PC-3 (cell line): ENCODE data around the gene C17orf114.
A peak's percentile ranks its signal among the peaks of the same experiment; 100 is the strongest.

Experiments
- ATAC-seq: fragments of 200-7000 bp; cut with Tn5 transposase; 2 replicates; pipeline ENCODE4 v1.9.1; 2020; ENCODE audit warnings: mild to moderate bottlenecking, moderate library complexity
- BruUV-seq: library from RNA; stranded (reverse); fragments of 400-500 nt; replicated peaks from 2 replicates; lab custom pipeline; 2021; lab: Mats Ljungman, UMichigan
- CTCF ChIA-PET: fragments of 300-600 bp; sonication (Branson Sonifier 250); formaldehyde crosslinking; loops from one replicate; lab custom pipeline; 2022; ENCODE audit warnings: antibody characterized with exemption; lab: Charles Lee
- POLR2A ChIA-PET: fragments of 300-600 bp; sonication (Branson Sonifier 250); formaldehyde crosslinking; loops from one replicate; lab custom pipeline; 2022; ENCODE audit warnings: antibody characterized with exemption; ENCODE audit not compliant: unreplicated experiment; lab: Charles Lee
- DNase-seq: peaks from one replicate; pipeline ENCODE4 v3.0.0-alpha.2; 2015
- H2AFZ ChIP-seq: fragments of 300-600 bp; sonication (generic); 2 replicates; pipeline ENCODE4 v1.6.0; 2016; ENCODE audit warnings: antibody characterized with exemption, low read length
- H3F3A ChIP-seq: fragments of 300-600 bp; sonication (generic); one replicate; pipeline ENCODE4 v1.6.0; 2017; ENCODE audit warnings: antibody characterized with exemption, low read length, control low read depth, mild to moderate bottlenecking; ENCODE audit not compliant: unreplicated experiment
- H3K27ac ChIP-seq: fragments of 300-600 bp; sonication (generic); 2 replicates; pipeline ENCODE4 v1.5.1; 2016; ENCODE audit warnings: mild to moderate bottlenecking, low read length
- H3K27me3 ChIP-seq: fragments of 300-600 bp; sonication (generic); 2 replicates; pipeline ENCODE4 v1.6.1; 2016; ENCODE audit warnings: low read length, mixed read lengths
- H3K36me3 ChIP-seq: fragments of 300-600 bp; sonication (generic); 2 replicates; pipeline ENCODE4 v1.6.1; 2016; ENCODE audit warnings: low read depth, mixed run types, low read length, mixed read lengths
- H3K4me1 ChIP-seq: fragments of 300-600 bp; sonication (generic); 2 replicates; pipeline ENCODE4 v1.5.1; 2016; ENCODE audit warnings: low read length; ENCODE audit not compliant: insufficient read depth
- H3K4me2 ChIP-seq: fragments of 300-600 bp; sonication (generic); 2 replicates; pipeline ENCODE4 v1.6.0; 2016; ENCODE audit warnings: low read length
- H3K4me3 ChIP-seq: fragments of 300-600 bp; sonication (generic); 2 replicates; pipeline ENCODE4 v1.5.1; 2016; ENCODE audit warnings: mild to moderate bottlenecking, low read length, mixed read lengths
- H3K79me2 ChIP-seq: fragments of 300-600 bp; sonication (generic); 2 replicates; pipeline ENCODE4 v1.6.1; 2017; ENCODE audit warnings: low read length, mixed read lengths
- H3K9ac ChIP-seq: fragments of 300-600 bp; sonication (generic); 2 replicates; pipeline ENCODE4 v1.6.0; 2016; ENCODE audit warnings: mild to moderate bottlenecking, low read length
- H3K9me2 ChIP-seq: fragments of 300-600 bp; sonication (generic); replicated peaks from 2 replicates; pipeline ENCODE4 v1.6.1; 2016; ENCODE audit warnings: mixed run types, low read length, mixed read lengths
- H3K9me3 ChIP-seq: fragments of 300-600 bp; sonication (generic); 2 replicates; pipeline ENCODE4 v1.6.1; 2016; ENCODE audit warnings: low read length, mixed read lengths
- H4K20me1 ChIP-seq: fragments of 300-600 bp; sonication (generic); 2 replicates; pipeline ENCODE4 v1.6.1; 2016; ENCODE audit warnings: low read length, mixed read lengths
- EZH2 ChIP-seq: fragments of 300-600 bp; sonication (generic); IDR thresholded peaks from one replicate; pipeline ENCODE4 v1.6.1; 2017; ENCODE audit warnings: antibody characterized with exemption, mild to moderate bottlenecking, low read length; ENCODE audit not compliant: unreplicated experiment
- EZH2phosphoT487 ChIP-seq: fragments of 300-600 bp; sonication (generic); IDR thresholded peaks from 2 replicates; pipeline ENCODE4 v1.6.1; 2018; ENCODE audit warnings: mild to moderate bottlenecking, antibody characterized with exemption, low read length, borderline replicate concordance
- intact Hi-C: fragments of 100-400 bp; cut with micrococcal nuclease; formaldehyde crosslinking; loops from 2 replicates; pipeline ENCODE4 v1.9.0; 2023
- TF ChIP-seq, protein P1 (sequence below): fragments of 300-600 bp; sonication (generic); conservative IDR thresholded peaks from 2 replicates; pipeline ENCODE4 v1.5.1; 2017; ENCODE audit warnings: antibody characterized with exemption, low read depth, mild to moderate bottlenecking, low read length

Gene C17orf114

DNA sequence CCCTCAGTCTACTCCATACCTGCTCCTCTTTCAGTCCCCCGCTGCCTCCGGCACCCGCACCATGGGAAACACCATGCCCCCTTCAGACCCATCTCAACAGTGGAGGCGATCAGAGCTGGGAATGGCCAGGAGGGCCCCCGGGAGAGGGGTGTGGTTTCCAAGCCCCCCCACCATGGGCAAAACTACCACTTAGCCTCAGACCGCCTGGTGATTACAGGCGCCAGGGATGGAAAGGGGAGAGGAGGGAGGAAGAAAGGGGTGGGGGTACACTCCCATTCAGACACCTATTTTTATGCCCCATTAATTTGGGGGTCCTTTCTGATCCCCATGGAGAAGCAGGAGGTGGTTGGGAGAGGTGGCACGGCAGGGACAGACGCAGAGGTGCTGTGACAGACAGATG, at the start of gene C17orf114:
C17orf114 (minus strand) TSS at position 101 of the 400 bp plus-strand sequence.
- TF ChIP-seq, protein P1, sequence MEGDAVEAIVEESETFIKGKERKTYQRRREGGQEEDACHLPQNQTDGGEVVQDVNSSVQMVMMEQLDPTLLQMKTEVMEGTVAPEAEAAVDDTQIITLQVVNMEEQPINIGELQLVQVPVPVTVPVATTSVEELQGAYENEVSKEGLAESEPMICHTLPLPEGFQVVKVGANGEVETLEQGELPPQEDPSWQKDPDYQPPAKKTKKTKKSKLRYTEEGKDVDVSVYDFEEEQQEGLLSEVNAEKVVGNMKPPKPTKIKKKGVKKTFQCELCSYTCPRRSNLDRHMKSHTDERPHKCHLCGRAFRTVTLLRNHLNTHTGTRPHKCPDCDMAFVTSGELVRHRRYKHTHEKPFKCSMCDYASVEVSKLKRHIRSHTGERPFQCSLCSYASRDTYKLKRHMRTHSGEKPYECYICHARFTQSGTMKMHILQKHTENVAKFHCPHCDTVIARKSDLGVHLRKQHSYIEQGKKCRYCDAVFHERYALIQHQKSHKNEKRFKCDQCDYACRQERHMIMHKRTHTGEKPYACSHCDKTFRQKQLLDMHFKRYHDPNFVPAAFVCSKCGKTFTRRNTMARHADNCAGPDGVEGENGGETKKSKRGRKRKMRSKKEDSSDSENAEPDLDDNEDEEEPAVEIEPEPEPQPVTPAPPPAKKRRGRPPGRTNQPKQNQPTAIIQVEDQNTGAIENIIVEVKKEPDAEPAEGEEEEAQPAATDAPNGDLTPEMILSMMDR = no peak
- TF ChIP-seq EZH2phosphoT487 (no peak), EZH2 (no peak)
- no peak within 1 kb of the TSS for H3K9ac ChIP-seq
- intact Hi-C loops = no loop called here
- H3K4me1 ChIP-seq = 0 out of 2 replicates have a peak, but pooled peaks cover 5% of the 10 kb centered on the region
- H4K20me1 ChIP-seq = no peaks in the 10 kb centered on the region
- no peak for DNase-seq
- H3K27ac ChIP-seq = no peak within 1 kb of the TSS
- POLR2A ChIA-PET = no interaction called here
- no peak within 1 kb of the TSS for H2AFZ ChIP-seq
- ATAC-seq = no peak
- no peak within 1 kb of the TSS for H3K4me2 ChIP-seq
- H3K9me3 ChIP-seq = no peaks in the 10 kb centered on the region
- peaks cover 7% of the 10 kb centered on the region for H3K79me2 ChIP-seq
- H3K4me3 ChIP-seq = no peak within 1 kb of the TSS
- H3F3A ChIP-seq = no peaks in the 10 kb centered on the region
- no TSS peak for BruUV-seq
- CTCF ChIA-PET = no interaction called here
- no peaks in the 10 kb centered on the region for H3K9me2 ChIP-seq
- H3K27me3 ChIP-seq = no peaks in the 10 kb centered on the region
- H3K36me3 ChIP-seq = peaks cover 5% of the 10 kb centered on the region; the same call in 1 of the 2 replicates

DNA sequence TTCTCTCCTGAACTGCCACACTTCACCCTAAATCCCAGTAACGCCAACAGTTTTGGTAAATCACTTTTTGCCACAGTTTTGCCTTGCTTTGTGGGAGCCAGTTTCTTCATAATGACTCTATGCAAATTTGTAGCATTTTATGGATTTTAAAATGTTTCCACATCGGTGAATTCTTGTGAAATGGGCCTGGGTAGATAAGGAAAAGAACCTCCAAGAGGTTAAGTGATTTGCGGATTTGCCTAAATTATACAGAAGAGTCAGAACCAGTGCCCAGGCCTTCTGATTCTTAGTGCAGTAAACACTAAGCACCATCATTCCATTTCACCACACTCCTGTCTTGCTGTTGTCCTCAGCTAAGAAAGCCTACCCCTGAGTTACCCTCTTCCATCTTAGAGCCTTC, 49.0 kb upstream of the C17orf114 start:
- no peak overlapping the region for H2AFZ ChIP-seq
- peaks cover 65% of the 10 kb centered on the region for H3K79me2 ChIP-seq
- DNase-seq (no peak), ATAC-seq (no peak)
- peak overlapping the region; percentile 100 for H3K27ac ChIP-seq
- no peak overlapping the region; the same call in 1 of the 2 replicates for H3K4me3 ChIP-seq
- H3K36me3 ChIP-seq = no peaks in the 10 kb centered on the region
- TF ChIP-seq EZH2 (no peak), EZH2phosphoT487 (no peak)
- TF ChIP-seq, protein P1 = no peak
- no peaks in the 10 kb centered on the region for H3K27me3 ChIP-seq
- no peaks in the 10 kb centered on the region for H4K20me1 ChIP-seq
- intact Hi-C loops = no loop called here
- ChIA-PET POLR2A (no interaction called here), CTCF (interaction anchor here (0.9 kb wide), 1 partner anchor 11 kb away, joined by 7 read pairs; no protein-coding TSS in a partner anchor)
- peak overlapping the region; percentile 88 for H3K9ac ChIP-seq
- H3F3A ChIP-seq = peaks cover 15% of the 10 kb centered on the region
- no peaks in the 10 kb centered on the region for H3K9me2 ChIP-seq
- H3K9me3 ChIP-seq = no peaks in the 10 kb centered on the region
- peaks cover 59% of the 10 kb centered on the region for H3K4me1 ChIP-seq
- no TSS peak for BruUV-seq
- peak overlapping the region; percentile 81 for H3K4me2 ChIP-seq

DNA sequence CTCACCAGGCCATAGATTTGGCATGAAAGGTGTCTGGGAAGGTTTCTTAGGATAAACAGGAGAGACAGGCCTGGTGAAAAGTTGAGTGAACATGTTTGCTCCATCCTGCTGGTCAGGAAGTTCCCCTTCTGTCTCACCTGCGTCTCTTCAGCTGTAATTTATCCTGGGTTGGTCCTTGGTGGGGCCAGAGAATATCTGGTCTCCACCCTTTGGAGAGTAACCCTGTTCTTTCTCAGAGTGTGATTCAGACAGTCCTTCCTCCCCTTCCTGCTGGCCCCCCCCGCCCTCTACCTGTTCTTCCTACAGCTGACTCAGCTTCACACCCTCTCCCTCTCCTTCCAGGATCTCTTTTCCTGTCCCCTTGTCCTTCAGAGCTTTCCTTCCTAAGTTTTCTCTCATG, 48.1 kb upstream of the C17orf114 start:
- Histone ChIP-seq H3K36me3 (no peaks in the 10 kb centered on the region), H4K20me1 (no peaks in the 10 kb centered on the region), H3K4me2 (peak overlapping the region; percentile 81), H3K79me2 (peaks cover 73% of the 10 kb centered on the region), H3K27ac (peak overlapping the region; percentile 100), H3F3A (peaks cover 15% of the 10 kb centered on the region), H3K9me2 (no peaks in the 10 kb centered on the region), H2AFZ (no peak overlapping the region), H3K9me3 (no peaks in the 10 kb centered on the region), H3K27me3 (no peaks in the 10 kb centered on the region), H3K4me1 (peaks cover 59% of the 10 kb centered on the region), H3K4me3 (peak overlapping the region; percentile 40), H3K9ac (peak overlapping the region; percentile 88)
- POLR2A ChIA-PET = interaction anchor here (0.5 to 0.6 kb wide), 2 partner anchors 43 to 60 kb away, joined by 4 to 8 read pairs; partner anchors contain the start of gene PLD2
- intact Hi-C loops = no loop called here
- CTCF ChIA-PET = interaction anchor here (0.9 kb wide), 1 partner anchor 10 kb away, joined by 7 read pairs; no protein-coding TSS in a partner anchor
- BruUV-seq = no TSS peak
- peak; percentile 58 for ATAC-seq
- TF ChIP-seq EZH2 (no peak), EZH2phosphoT487 (no peak)
- TF ChIP-seq, protein P1 = no peak
- DNase-seq = peak; percentile 77
